22Rv1 (cell line): ENCODE data around the gene KCND2.

ENCODE experiments used
- H3K27ac ChIP-seq: fragments of 450-650 bp; 2 replicates; pipeline ENCODE4 v1.5.1; 2017
- CTCF ChIP-seq: fragments of 450-650 bp; IDR thresholded peaks from 2 replicates; pipeline ENCODE4 v1.5.1; 2017; ENCODE audit warnings: mild to moderate bottlenecking
- ZFX ChIP-seq: fragments of 450-650 bp; IDR thresholded peaks from 2 replicates; pipeline ENCODE4 v1.6.1; 2017; ENCODE audit warnings: antibody characterized with exemption, borderline replicate concordance

Gene KCND2

DNA sequence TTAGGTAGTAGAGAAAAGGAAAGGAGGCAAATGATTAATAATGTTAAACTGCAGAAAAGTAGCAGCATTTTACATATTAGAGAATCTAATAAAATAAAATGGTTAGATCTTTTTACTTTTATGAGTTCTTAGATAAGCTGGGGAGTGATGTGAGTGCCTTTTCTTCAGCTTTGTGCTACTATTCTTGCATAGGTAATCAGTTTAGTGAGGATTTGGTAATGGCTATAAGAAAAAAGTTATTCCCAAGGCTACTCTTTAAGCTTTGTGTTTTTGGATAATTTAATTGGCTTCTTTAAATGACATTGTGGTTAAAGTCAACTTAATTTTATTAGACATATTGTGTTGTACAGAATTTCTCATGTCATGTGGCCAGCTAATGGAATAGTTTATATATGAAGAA is 3.7 kb downstream of the KCND2 start:
- H3K27ac ChIP-seq = no peak overlapping the region

DNA sequence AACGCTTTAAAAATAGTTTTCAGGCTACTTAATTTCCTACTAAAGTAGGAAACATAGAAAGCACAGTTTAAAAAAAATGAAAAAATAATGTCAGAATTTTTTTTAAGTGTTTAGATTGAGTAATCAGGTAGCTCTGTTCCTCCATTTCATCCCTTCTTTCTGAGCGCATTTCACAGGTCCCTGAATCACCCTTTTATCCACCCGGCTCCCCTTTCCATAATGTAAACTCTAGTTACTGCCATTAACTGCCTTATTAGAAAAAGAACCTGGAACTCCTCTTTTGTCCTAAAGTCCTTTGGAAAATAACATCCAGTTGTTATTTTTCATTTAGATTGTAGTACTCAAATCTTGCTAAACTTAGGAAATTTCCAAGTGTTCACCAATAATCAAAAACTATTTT is 5.8 kb downstream of the KCND2 start:
- TF ChIP-seq ZFX (no peak), CTCF (no peak)
- no peak overlapping the region for H3K27ac ChIP-seq

More for the DNA sequence above, 3.7 kb downstream of the KCND2 start:
- TF ChIP-seq CTCF = no peak

DNA sequence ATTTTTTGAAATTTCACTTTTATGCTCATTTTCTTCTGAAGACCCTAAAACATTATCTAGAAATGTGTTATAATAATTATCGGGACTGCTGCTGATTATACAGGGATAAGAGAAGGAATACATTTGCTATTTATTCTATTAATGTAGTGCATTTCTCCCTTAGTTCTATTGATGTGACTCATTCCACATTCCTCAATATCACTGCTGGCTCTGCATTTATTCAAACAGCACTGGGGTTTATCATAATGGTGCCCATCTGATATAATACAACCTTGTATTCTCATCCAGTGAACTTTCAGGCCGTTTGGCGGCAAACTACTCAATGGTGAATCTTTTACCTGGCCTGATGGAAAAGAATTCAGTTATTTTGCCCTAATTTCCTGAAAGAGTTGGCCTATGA is 7.8 kb downstream of the KCND2 start:
- H3K27ac ChIP-seq = no peak overlapping the region
- TF ChIP-seq ZFX (no peak), CTCF (no peak)

- H3K27ac ChIP-seq = no peak overlapping the region
- no peak for TF ChIP-seq CTCF
- TF ChIP-seq ZFX = no peak
Observed at GRCh38 chr7:120293027-120293426, 20.1 kb downstream of the KCND2 start.

- TF ChIP-seq ZFX = no peak
- H3K27ac ChIP-seq = no peak overlapping the region
Observed at GRCh38 chr7:120302190-120302589, 29.2 kb downstream of the KCND2 start.

- TF ChIP-seq CTCF (no peak), ZFX (no peak)
- no peak overlapping the region for H3K27ac ChIP-seq
Observed at GRCh38 chr7:120303105-120303504, 30.1 kb downstream of the KCND2 start.

- TF ChIP-seq ZFX = no peak
- TF ChIP-seq CTCF = no peak
- H3K27ac ChIP-seq = no peak overlapping the region
Observed at GRCh38 chr7:120304674-120305073, 31.7 kb downstream of the KCND2 start.

DNA sequence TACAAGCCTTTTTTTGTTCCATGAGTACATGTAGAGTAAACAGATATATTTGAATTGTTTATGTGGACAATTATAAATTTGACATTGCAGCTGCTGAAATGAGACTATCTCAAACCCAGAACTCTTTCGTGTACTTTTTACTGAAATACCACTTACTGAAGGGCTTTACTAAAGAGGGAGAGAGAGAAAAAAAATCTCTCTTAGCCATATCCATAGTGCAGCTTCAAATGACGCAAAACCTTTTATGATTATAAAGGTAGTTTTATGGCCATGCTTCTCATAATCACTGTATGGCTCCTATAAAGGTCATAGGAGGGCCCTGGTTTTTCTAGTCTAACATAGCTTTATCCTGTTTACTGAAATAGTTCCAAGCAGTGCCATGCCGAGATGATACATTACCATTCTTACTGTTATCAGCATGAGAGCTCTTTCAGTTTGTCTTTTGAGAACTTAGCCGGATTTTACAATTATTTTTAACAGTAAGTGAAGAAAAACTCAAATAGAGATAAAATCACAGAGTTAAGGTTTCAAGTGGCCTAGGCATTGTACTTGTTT is 35.1 kb downstream of the KCND2 start:
- H3K27ac ChIP-seq = no peak overlapping the region
- TF ChIP-seq CTCF = no peak
- TF ChIP-seq ZFX = no peak
